Fibroblast of the aortic adventitia (primary cell): ENCODE data around the gene GPR139. TPM values are rescaled to one million over a fixed set of nuclear protein-coding genes. Genes with fewer than 3 reads are reported as not detected.

Source experiments
- DNase-seq: peaks from one replicate; pipeline ENCODE4 v3.0.0-alpha.2; 2010; ENCODE audit warnings: low read depth
- H3K4me3 ChIP-seq: 2 replicates; pipeline ENCODE4 v1.5.1; 2011; ENCODE audit warnings: low read depth, mild to moderate bottlenecking, control low read depth, low read length, moderate library complexity
- CTCF ChIP-seq: IDR thresholded peaks from 2 replicates; pipeline ENCODE4 v1.5.1; 2011; ENCODE audit warnings: mild to moderate bottlenecking, low read length, control low read depth, inconsistent platforms; ENCODE audit not compliant: insufficient read depth
- total RNA-seq: library from RNA; depleted of rRNA; stranded (reverse); fragments of >200 nt; gene quantifications from 2 replicates; pipeline ENCODE4 v1.2.3, GENCODE V29; 2012; ENCODE audit warnings: low replicate concordance

GPR139 gene
- total RNA-seq, 1 donor = not detected

- TF ChIP-seq CTCF = no peak
- no peak for DNase-seq
- H3K4me3 ChIP-seq = no peak overlapping the region
Observed at GRCh38 chr16:20079106-20079505, 5.4 kb upstream of the GPR139 start.

- DNase-seq = no peak
- TF ChIP-seq CTCF = no peak
- no peak overlapping the region for H3K4me3 ChIP-seq
Observed at GRCh38 chr16:20075243-20075642, 1.6 kb upstream of the GPR139 start.

- TF ChIP-seq CTCF = no peak
- no peak overlapping the region for H3K4me3 ChIP-seq
- DNase-seq = no peak
Observed at GRCh38 chr16:20074099-20074991, 655 bp upstream of the GPR139 start.

GRCh38 chr16:20072874-20073202 lies 852 bp downstream of the GPR139 start:
- TF ChIP-seq CTCF = no peak
- DNase-seq = no peak

DNA sequence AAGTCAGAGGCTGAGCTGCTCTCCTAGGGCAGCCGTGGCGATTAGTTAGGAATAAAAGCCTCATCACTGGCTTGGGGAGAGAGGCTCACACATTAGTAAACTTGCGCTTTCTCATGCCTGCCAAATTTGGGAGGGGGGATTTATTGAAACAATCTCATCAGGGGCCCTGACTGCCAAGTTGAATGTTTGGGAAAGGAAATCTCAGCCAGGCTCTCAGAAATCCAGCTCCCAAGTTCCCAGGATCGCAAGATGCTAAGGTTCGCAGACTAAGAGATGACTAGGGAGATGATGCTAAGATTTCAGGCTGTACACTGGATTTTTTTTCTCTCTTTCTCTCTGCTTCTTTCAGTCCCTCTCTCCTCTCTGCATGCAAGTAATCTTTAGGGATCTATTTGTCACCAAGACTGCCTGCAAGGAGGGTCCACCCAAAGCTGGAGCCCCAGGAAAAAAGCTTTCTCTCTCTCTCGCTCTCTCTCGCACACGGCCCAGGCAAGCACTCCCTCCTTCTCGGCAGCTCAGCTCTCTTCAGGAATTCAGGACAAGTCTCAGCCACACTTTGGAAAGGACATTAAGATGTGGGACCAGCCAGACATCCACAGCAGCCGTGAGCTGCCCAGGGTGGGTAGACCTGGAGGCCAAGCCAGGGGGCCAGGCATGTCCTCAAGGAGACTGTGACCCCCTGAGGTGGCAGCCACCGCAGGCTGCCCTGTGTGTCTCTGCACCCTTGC lies 1.4 kb downstream of the GPR139 start:
- H3K4me3 ChIP-seq = no peak overlapping the region
- DNase-seq = no peak
- no peak for TF ChIP-seq CTCF

More at GRCh38 chr16:20072874-20073202, 852 bp downstream of the GPR139 start:
- no peak overlapping the region for H3K4me3 ChIP-seq

GRCh38 chr16:20064931-20065330 lies 8.8 kb downstream of the GPR139 start:
- DNase-seq = peak; percentile 22
- H3K4me3 ChIP-seq = no peak overlapping the region
- no peak for TF ChIP-seq CTCF
